HUES6 (cell line): ENCODE measurements around the gene PPP1R1B.

ENCODE experiments used
- H3K27ac ChIP-seq: 2 replicates; pipeline ENCODE4 v1.7.0; 2013; ENCODE audit warnings: low read depth, mild to moderate bottlenecking, low read length, inconsistent platforms
- H3K27me3 ChIP-seq: 2 replicates; pipeline ENCODE4 v1.6.1; 2013; ENCODE audit warnings: low read length; ENCODE audit not compliant: control insufficient read depth, insufficient read depth
- H3K36me3 ChIP-seq: 2 replicates; pipeline ENCODE4 v1.6.1; 2013; ENCODE audit warnings: low read length; ENCODE audit not compliant: control insufficient read depth, insufficient read depth
- H3K4me1 ChIP-seq: 2 replicates; pipeline ENCODE4 v1.6.1; 2013; ENCODE audit warnings: low read length; ENCODE audit not compliant: control insufficient read depth, insufficient read depth
- H3K4me3 ChIP-seq: 2 replicates; pipeline ENCODE4 v1.5.1; 2013; ENCODE audit warnings: low read depth, low read length
- H3K9ac ChIP-seq: one replicate; pipeline ENCODE4 v1.6.1; 2013; ENCODE audit warnings: mild to moderate bottlenecking, low read length
- H3K9me3 ChIP-seq: 2 replicates; pipeline ENCODE4 v1.6.1; 2013; ENCODE audit warnings: low read depth, low read length; ENCODE audit not compliant: control insufficient read depth, insufficient read depth

The PPP1R1B gene

GRCh38 chr17:39628655-39629493 lies 2.1 kb downstream of the PPP1R1B start:
- no peak overlapping the region for H3K27ac ChIP-seq
- no peak overlapping the region for H3K9ac ChIP-seq
- no peaks in the 10 kb centered on the region for H3K36me3 ChIP-seq
- no peaks in the 10 kb centered on the region for H3K9me3 ChIP-seq
- no peak overlapping the region for H3K4me3 ChIP-seq
- H3K27me3 ChIP-seq = peaks cover 54% of the 10 kb centered on the region
- peaks cover 54% of the 10 kb centered on the region for H3K4me1 ChIP-seq

GRCh38 chr17:39629494-39629880 lies 2.7 kb downstream of the PPP1R1B start:
- no peaks in the 10 kb centered on the region for H3K36me3 ChIP-seq
- no peaks in the 10 kb centered on the region for H3K9me3 ChIP-seq
- H3K4me1 ChIP-seq = peaks cover 56% of the 10 kb centered on the region

GRCh38 chr17:39629898-39630297 lies 3.1 kb downstream of the PPP1R1B start:
- Histone ChIP-seq H3K9me3 (no peaks in the 10 kb centered on the region), H3K9ac (no peak overlapping the region), H3K4me1 (peaks cover 60% of the 10 kb centered on the region), H3K27ac (no peak overlapping the region), H3K27me3 (peaks cover 45% of the 10 kb centered on the region), H3K4me3 (no peak overlapping the region), H3K36me3 (no peaks in the 10 kb centered on the region)

More at GRCh38 chr17:39629494-39629880, 2.7 kb downstream of the PPP1R1B start:
- Histone ChIP-seq H3K27ac (no peak overlapping the region), H3K4me3 (no peak overlapping the region), H3K9ac (no peak overlapping the region), H3K27me3 (peaks cover 49% of the 10 kb centered on the region)

- H3K27me3 ChIP-seq = peaks cover 30% of the 10 kb centered on the region
- no peaks in the 10 kb centered on the region for H3K9me3 ChIP-seq
- no peak overlapping the region for H3K9ac ChIP-seq
- H3K27ac ChIP-seq = no peak overlapping the region
- no peaks in the 10 kb centered on the region for H3K36me3 ChIP-seq
- peaks cover 67% of the 10 kb centered on the region for H3K4me1 ChIP-seq
- H3K4me3 ChIP-seq = peak overlapping the region; percentile 23; the same call in 1 of the 2 replicates
These were observed 4.7 kb downstream of the PPP1R1B start for GRCh38 chr17:39631403-39631802.

GRCh38 chr17:39632153-39632941 lies 5.6 kb downstream of the PPP1R1B start:
- H3K36me3 ChIP-seq = no peaks in the 10 kb centered on the region
- no peak overlapping the region for H3K27ac ChIP-seq
- no peak overlapping the region for H3K9ac ChIP-seq
- peaks cover 21% of the 10 kb centered on the region for H3K27me3 ChIP-seq
- no peaks in the 10 kb centered on the region for H3K9me3 ChIP-seq
- H3K4me3 ChIP-seq = no peak overlapping the region
- peaks cover 71% of the 10 kb centered on the region for H3K4me1 ChIP-seq

GRCh38 chr17:39633570-39634183 lies 6.9 kb downstream of the PPP1R1B start:
- peaks cover 8% of the 10 kb centered on the region; the same call in 1 of the 2 replicates for H3K27me3 ChIP-seq
- H3K9ac ChIP-seq = no peak overlapping the region
- H3K4me1 ChIP-seq = peaks cover 69% of the 10 kb centered on the region
- no peak overlapping the region for H3K27ac ChIP-seq
- H3K4me3 ChIP-seq = no peak overlapping the region
- no peaks in the 10 kb centered on the region for H3K9me3 ChIP-seq
- H3K36me3 ChIP-seq = no peaks in the 10 kb centered on the region

GRCh38 chr17:39634384-39634871 lies 7.7 kb downstream of the PPP1R1B start:
- Histone ChIP-seq H3K9ac (no peak overlapping the region), H3K4me3 (no peak overlapping the region), H3K27me3 (no peaks in the 10 kb centered on the region), H3K27ac (no peak overlapping the region), H3K36me3 (no peaks in the 10 kb centered on the region), H3K4me1 (peaks cover 66% of the 10 kb centered on the region), H3K9me3 (no peaks in the 10 kb centered on the region)

- H3K36me3 ChIP-seq = no peaks in the 10 kb centered on the region
- no peaks in the 10 kb centered on the region for H3K9me3 ChIP-seq
- H3K4me1 ChIP-seq = peaks cover 61% of the 10 kb centered on the region
- no peak overlapping the region for H3K9ac ChIP-seq
- no peak overlapping the region for H3K27ac ChIP-seq
- no peaks in the 10 kb centered on the region for H3K27me3 ChIP-seq
- H3K4me3 ChIP-seq = no peak overlapping the region
These were observed 8.9 kb downstream of the PPP1R1B start for GRCh38 chr17:39635614-39636176.

- Histone ChIP-seq H3K27me3 (no peaks in the 10 kb centered on the region), H3K27ac (peak overlapping the region; percentile 70; the same call in 1 of the 2 replicates), H3K9ac (no peak overlapping the region), H3K4me3 (peak overlapping the region; percentile 93), H3K4me1 (peaks cover 54% of the 10 kb centered on the region), H3K36me3 (no peaks in the 10 kb centered on the region), H3K9me3 (no peaks in the 10 kb centered on the region)
These were observed 9.8 kb downstream of the PPP1R1B start for GRCh38 chr17:39636587-39636926.

GRCh38 chr17:39636927-39637736 lies 10.4 kb downstream of the PPP1R1B start, which contains the start of gene STARD3:
Gene STARD3, plus strand, starts transcription at chr17:39637144. Its CDS starts 16,388 bp downstream, at chr17:39653532.
- H3K27ac ChIP-seq = peak within 1 kb of the TSS; percentile 70; the same call in 1 of the 2 replicates

More at GRCh38 chr17:39636927-39637736, 10.4 kb downstream of the PPP1R1B start, which contains the start of gene STARD3:
- Histone ChIP-seq H3K27me3 (no peaks in the 10 kb centered on the region), H3K36me3 (no peaks in the 10 kb centered on the region), H3K4me3 (peak within 1 kb of the TSS; percentile 93), H3K9ac (peak within 1 kb of the TSS; percentile 92), H3K4me1 (peaks cover 48% of the 10 kb centered on the region), H3K9me3 (no peaks in the 10 kb centered on the region)
